Measurements from ENCODE around the gene GNA12.
"Not testable (repeated sequence)": the region's sequence is repeated elsewhere in the genome, so short reads cannot be mapped to it uniquely, and the experiment has no call there.

GNA12 gene

GRCh38 chr7:2710901-2711551, 133.1 kb downstream of the GNA12 start:
- peak; percentile 64 for DNase-seq (ENCODE audit: low spot score)

GRCh38 chr7:2710286-2710655, 133.8 kb downstream of the GNA12 start:
- peak; percentile 74 for DNase-seq (ENCODE audit: low spot score)

- DNase-seq (ENCODE audit: low spot score): peak; percentile 88
These were observed 134.4 kb downstream of the GNA12 start for GRCh38 chr7:2709553-2710285.

GRCh38 chr7:2708547-2709310, 135.4 kb downstream of the GNA12 start:
- DNase-seq (ENCODE audit: low spot score): no peak

GRCh38 chr7:2708041-2708440, 136.1 kb downstream of the GNA12 start:
- no peak for DNase-seq (ENCODE audit: low spot score)

GRCh38 chr7:2707481-2707880, 136.6 kb downstream of the GNA12 start:
- DNase-seq (ENCODE audit: low spot score): no peak

GRCh38 chr7:2706685-2707126, 137.4 kb downstream of the GNA12 start:
- DNase-seq (ENCODE audit: low spot score): no peak

- no peak for DNase-seq (ENCODE audit: low spot score)
These were observed 138.6 kb downstream of the GNA12 start for GRCh38 chr7:2705371-2706096.

- DNase-seq (ENCODE audit: low spot score): no peak
These were observed 141.5 kb downstream of the GNA12 start for GRCh38 chr7:2702594-2702957.

GRCh38 chr7:2701832-2702593, 142.1 kb downstream of the GNA12 start:
- DNase-seq (ENCODE audit: low spot score): no peak

- no peak for DNase-seq (ENCODE audit: low spot score)
These were observed 142.7 kb downstream of the GNA12 start for GRCh38 chr7:2701424-2701823.

GRCh38 chr7:2700141-2700850, 143.8 kb downstream of the GNA12 start:
- no peak for DNase-seq (ENCODE audit: low spot score)

GRCh38 chr7:2699289-2699620, 144.9 kb downstream of the GNA12 start:
- DNase-seq (ENCODE audit: low spot score): no peak

- peak; percentile 93 for DNase-seq (ENCODE audit: low spot score)
These were observed 145.4 kb downstream of the GNA12 start for GRCh38 chr7:2698581-2699288.

- DNase-seq (ENCODE audit: low spot score): not testable (repeated sequence)
These were observed 150.0 kb downstream of the GNA12 start for GRCh38 chr7:2694122-2694436.

- not testable (repeated sequence) for DNase-seq (ENCODE audit: low spot score)
These were observed 150.5 kb downstream of the GNA12 start for GRCh38 chr7:2693420-2694121.

GRCh38 chr7:2692543-2692942, 151.6 kb downstream of the GNA12 start:
- DNase-seq (ENCODE audit: low spot score): no peak

GRCh38 chr7:2691932-2692439, 152.1 kb downstream of the GNA12 start:
- not testable (repeated sequence) for DNase-seq (ENCODE audit: low spot score)

GRCh38 chr7:2691011-2691707, 152.9 kb downstream of the GNA12 start:
- no peak for DNase-seq (ENCODE audit: low spot score)

All from activated CD4-positive, alpha-beta T cell treated with anti-CD3 and anti-CD28 coated beads, Interleukin-2, Interleukin-4, amounts not matched to agents 100 ng/mL and 50 ng/mL, durations not matched to agents 16 hours and 8 hours (primary cell).